ENCODE measurements around the gene CNTNAP2.
"Not testable (repeated sequence)": the region's sequence is repeated elsewhere in the genome, so short reads cannot be mapped to it uniquely, and the experiment has no call there.

GRCh38 chr7:147737559-147738214 is 1621.1 kb downstream of the CNTNAP2 start:
- not testable (repeated sequence) for TF ChIP-seq POLR2A (IDR thresholded peaks at IDR 0.05; ENCODE audit: low read depth, low read length); POLR2AphosphoS5 (IDR thresholded peaks at IDR 0.05; ENCODE audit: low read depth, low read length); TAF1 (IDR thresholded peaks at IDR 0.05; ENCODE audit: low read depth, low read length); PAX5 (IDR thresholded peaks at IDR 0.05; ENCODE audit: insufficient read depth, low read length, severe bottlenecking)
